Ammon's horn (tissue), 1 donor: ENCODE data around the gene ARID1B.

Experiments used
- DNase-seq: peaks from one replicate; pipeline ENCODE4 v3.0.0-alpha.2; 2016; ENCODE audit warnings: low spot score

The ARID1B gene

GRCh38 chr6:156852147-156852857 is 75.1 kb downstream of the ARID1B start:
- DNase-seq = no peak

GRCh38 chr6:156852858-156853216 is 75.7 kb downstream of the ARID1B start:
- no peak for DNase-seq

DNA sequence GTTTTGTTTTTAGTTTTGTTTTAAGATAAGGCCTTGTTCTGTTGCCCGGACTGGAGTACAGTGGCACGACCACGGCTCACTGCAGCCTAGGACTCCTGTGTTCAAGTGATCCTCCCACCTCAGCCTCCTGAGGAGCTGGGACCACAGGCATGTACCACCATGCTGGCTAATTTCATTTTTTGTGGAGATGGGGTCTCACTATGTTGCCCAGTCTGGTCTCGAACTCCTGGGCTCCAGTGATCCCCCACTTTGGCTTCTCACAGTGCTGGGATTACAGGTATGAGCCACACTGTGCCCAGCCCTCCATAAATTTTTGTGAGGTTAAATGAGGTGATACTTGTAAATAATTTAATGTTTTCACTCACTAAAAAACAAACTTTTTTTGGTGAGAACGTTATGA is 76.6 kb downstream of the ARID1B start:
- DNase-seq = no peak

DNA sequence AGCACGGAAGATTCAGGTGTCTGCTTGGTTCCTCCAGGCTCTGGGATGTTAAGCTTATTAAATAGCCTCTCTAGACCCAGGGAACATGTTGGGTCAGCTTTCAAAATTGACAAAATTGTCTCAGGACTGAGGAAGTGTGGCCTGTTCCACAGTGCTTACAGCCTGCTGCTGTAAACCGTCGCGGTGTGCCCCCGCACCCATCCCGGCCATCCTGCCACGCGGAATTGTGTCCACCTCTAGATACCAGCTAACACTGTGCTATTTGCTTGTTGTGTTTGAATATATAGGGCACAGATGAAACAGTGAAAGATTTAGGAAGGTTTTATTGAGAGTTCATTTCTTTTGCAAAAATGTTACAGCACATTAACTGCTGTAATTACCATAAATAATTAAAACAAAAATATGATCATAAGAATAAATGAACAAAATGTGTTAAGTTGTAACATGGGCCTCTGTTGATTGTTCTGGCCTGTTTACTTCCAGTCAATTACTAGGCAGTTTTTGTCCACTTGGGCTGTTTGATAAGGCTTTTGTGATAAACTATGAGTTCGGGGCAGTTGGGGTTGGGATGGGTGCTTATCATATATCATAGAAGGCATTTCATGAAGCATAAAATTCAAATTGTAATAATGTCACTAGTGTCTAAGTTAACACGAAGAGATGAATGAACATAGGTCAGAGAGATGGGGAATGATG is 77.4 kb downstream of the ARID1B start:
- DNase-seq = no peak

DNA sequence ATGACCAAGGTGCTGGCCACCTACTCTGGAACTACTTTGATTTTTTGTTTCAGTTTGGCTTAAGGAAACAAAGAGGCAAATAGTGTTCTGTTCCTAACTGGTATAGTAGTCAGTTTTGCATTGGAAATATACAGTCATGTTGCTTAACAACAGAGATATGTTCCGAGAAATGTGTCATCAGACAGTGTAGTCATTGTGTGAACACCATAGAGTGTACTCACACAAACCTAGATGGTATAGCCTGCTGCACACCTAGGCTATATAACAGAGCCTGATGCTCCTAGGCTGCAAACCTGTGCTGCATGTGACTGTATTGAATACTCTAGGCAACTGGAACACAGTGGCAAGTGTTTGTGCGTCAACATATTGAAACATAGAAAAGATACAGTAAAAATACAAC is 80.4 kb downstream of the ARID1B start:
- no peak for DNase-seq

GRCh38 chr6:156859686-156860085 is 82.5 kb downstream of the ARID1B start:
- DNase-seq = no peak

- DNase-seq = no peak
These were observed 85.5 kb downstream of the ARID1B start for GRCh38 chr6:156862711-156863110.

- DNase-seq = no peak
These were observed 86.3 kb downstream of the ARID1B start for GRCh38 chr6:156863504-156863903.

GRCh38 chr6:156864557-156864956 is 87.4 kb downstream of the ARID1B start:
- DNase-seq = no peak

- no peak for DNase-seq
These were observed 87.9 kb downstream of the ARID1B start for GRCh38 chr6:156865019-156865629.

GRCh38 chr6:156866220-156867015 is 89.2 kb downstream of the ARID1B start:
- DNase-seq = peak; percentile 55

DNA sequence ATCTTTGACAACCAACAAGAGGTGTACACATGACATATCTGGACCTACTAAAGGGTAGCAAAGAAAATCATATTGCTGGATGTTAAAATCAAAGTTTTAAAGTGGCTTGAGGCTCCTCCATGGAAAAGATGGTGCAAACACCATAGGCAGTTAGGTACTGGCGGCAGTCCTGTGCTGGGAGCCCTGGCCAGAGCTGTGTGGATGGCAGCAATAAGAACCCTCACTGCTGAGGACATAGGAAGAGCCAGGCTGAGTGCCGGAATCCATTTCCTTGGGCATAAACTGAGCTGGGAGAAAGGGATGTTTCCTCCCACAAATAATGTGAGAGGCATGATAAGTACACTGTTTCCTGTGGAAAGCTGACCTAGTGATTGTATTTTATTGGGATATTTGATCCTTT is 89.9 kb downstream of the ARID1B start:
- no peak for DNase-seq

GRCh38 chr6:156868385-156868784 is 91.2 kb downstream of the ARID1B start:
- no peak for DNase-seq

- DNase-seq = no peak
These were observed 92.8 kb downstream of the ARID1B start for GRCh38 chr6:156869980-156870398.

DNA sequence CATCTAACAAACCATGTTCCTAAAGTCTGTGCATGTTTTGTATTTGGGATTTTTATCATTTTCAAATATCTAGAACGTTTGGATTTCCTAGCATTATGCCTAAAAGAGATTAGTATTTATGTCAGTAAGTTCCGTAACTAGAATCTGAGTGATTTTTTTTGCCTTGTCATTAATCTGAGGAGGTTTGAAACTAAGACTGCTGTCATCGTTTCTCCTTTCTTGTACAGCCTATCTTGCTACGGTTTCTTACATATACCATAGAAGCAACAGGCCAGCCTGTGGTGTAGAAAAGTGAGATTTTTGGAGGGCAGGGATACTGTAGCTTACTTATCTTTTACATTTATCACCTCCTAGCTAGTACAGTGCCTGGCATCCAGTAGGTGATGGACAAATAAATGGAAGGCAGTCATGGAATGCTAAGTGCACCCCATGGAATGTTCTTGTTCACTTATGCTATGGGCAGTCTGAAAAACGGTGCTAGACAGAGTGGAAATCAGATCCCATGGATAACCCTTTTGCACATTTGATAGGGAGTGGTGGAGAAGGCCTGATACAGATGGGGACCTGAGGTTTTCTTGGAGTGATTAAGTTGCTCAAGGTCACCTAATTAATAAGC is 93.9 kb downstream of the ARID1B start:
- no peak for DNase-seq

GRCh38 chr6:156872903-156873302 is 95.7 kb downstream of the ARID1B start:
- DNase-seq = no peak

GRCh38 chr6:156873654-156874380 is 96.6 kb downstream of the ARID1B start:
- DNase-seq = no peak

- DNase-seq = no peak
These were observed 97.9 kb downstream of the ARID1B start for GRCh38 chr6:156875062-156875461.

- no peak for DNase-seq
These were observed 99.1 kb downstream of the ARID1B start for GRCh38 chr6:156876302-156876701.

DNA sequence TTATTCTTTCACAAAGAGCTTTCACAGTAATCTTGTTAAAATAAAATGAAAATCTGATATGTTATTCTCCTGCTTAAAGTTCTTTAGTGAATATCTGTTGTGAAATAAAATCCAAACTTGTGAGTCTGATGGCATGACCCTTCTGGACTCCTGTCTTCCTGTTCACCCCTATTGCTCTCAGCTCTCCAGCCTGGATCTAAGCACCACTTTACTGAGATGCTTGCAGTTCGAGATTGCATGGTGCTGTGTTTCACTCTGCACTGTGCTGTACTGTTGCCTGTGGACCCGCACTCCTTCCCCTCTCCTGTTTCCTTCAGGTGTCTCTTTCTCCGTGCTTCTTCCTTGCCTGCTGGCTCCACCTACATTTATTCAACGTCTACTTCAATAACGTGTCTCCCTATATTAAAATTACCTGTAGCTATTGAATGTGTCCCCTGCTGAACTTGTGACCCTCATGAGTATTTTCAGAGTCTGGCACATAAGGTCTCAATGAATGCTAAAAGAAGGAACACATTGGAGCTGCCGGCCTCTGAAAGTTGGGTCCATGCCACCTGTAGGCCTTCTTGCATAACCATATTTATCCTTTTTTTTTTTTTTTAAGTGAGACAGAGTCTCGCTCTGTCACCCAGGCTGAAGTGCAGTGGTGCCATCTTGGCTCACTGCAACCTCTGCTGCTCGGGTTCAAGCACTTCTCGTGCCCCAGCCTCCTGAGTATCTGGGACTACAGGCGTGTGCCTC is 100.1 kb downstream of the ARID1B start:
- DNase-seq = no peak

GRCh38 chr6:156878681-156879080 is 101.5 kb downstream of the ARID1B start:
- DNase-seq = no peak
